Calu3 (cell line): ENCODE results near the gene F2RL3. TPM values are rescaled to one million over a fixed set of nuclear protein-coding genes. Genes with fewer than 3 reads are reported as not detected.

Experiments used
- BruUV-seq: library from RNA; stranded (reverse); fragments of 400-500 nt; replicated peaks from 2 replicates; lab custom pipeline; 2021; lab: Mats Ljungman, UMichigan
- CTCF ChIA-PET: fragments of 300-600 bp; sonication (Branson Sonifier 250); formaldehyde crosslinking; loops from one replicate; lab custom pipeline; 2022; ENCODE audit warnings: antibody characterized with exemption; lab: Charles Lee
- DNase-seq: peaks from one replicate; pipeline ENCODE4 v3.0.0; 2022
- H3K27ac Mint-ChIP-seq: one replicate; pipeline ENCODE4 v1.8.0; 2022; ENCODE audit warnings: mixed read lengths; ENCODE audit not compliant: unreplicated experiment
- H3K27me3 Mint-ChIP-seq: one replicate; pipeline ENCODE4 v1.8.0; 2022; ENCODE audit warnings: mixed read lengths; ENCODE audit not compliant: unreplicated experiment
- H3K36me3 Mint-ChIP-seq: one replicate; pipeline ENCODE4 v1.8.0; 2022; ENCODE audit warnings: mild to moderate bottlenecking, moderate library complexity, mixed read lengths; ENCODE audit not compliant: insufficient read depth, unreplicated experiment
- H3K4me1 Mint-ChIP-seq: one replicate; pipeline ENCODE4 v1.8.0; 2022; ENCODE audit warnings: mild to moderate bottlenecking, low read depth, mixed read lengths; ENCODE audit not compliant: unreplicated experiment
- H3K4me3 Mint-ChIP-seq: one replicate; pipeline ENCODE4 v1.8.0; 2022; ENCODE audit warnings: mild to moderate bottlenecking, low read depth, moderate library complexity, mixed read lengths; ENCODE audit not compliant: unreplicated experiment
- H3K9me3 Mint-ChIP-seq: one replicate; pipeline ENCODE4 v1.8.0; 2022; ENCODE audit warnings: low read depth, mixed read lengths; ENCODE audit not compliant: unreplicated experiment
- intact Hi-C: fragments of 100-400 bp; cut with micrococcal nuclease; formaldehyde crosslinking; loops from one replicate; pipeline ENCODE4 v1.10.0; 2022; ENCODE audit not compliant: unreplicated experiment
- total RNA-seq: library from RNA; stranded (reverse); gene quantifications from 2 replicates; pipeline ENCODE4 v1.2.3, GENCODE V29; 2022
- TF ChIP-seq, protein P1 (sequence below): fragments of 200-600 bp; IDR thresholded peaks from one replicate; pipeline ENCODE4 v1.8.0; 2022; ENCODE audit warnings: antibody characterized with exemption; ENCODE audit not compliant: unreplicated experiment

The F2RL3 gene
- total RNA-seq, 1 experiment from 2014 or later: not detected

GRCh38 chr19:16892436-16892835, 3.6 kb downstream of the F2RL3 start:
- H3K9me3 Mint-ChIP-seq: no peaks in the 10 kb centered on the region
- TF ChIP-seq, protein P1, sequence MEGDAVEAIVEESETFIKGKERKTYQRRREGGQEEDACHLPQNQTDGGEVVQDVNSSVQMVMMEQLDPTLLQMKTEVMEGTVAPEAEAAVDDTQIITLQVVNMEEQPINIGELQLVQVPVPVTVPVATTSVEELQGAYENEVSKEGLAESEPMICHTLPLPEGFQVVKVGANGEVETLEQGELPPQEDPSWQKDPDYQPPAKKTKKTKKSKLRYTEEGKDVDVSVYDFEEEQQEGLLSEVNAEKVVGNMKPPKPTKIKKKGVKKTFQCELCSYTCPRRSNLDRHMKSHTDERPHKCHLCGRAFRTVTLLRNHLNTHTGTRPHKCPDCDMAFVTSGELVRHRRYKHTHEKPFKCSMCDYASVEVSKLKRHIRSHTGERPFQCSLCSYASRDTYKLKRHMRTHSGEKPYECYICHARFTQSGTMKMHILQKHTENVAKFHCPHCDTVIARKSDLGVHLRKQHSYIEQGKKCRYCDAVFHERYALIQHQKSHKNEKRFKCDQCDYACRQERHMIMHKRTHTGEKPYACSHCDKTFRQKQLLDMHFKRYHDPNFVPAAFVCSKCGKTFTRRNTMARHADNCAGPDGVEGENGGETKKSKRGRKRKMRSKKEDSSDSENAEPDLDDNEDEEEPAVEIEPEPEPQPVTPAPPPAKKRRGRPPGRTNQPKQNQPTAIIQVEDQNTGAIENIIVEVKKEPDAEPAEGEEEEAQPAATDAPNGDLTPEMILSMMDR: no peak
- H3K27ac Mint-ChIP-seq: no peak overlapping the region
- peaks cover 11% of the 10 kb centered on the region for H3K27me3 Mint-ChIP-seq
- CTCF ChIA-PET: no interaction called here
- H3K4me1 Mint-ChIP-seq: no peaks in the 10 kb centered on the region
- no peaks in the 10 kb centered on the region for H3K36me3 Mint-ChIP-seq
- no peak for DNase-seq
- H3K4me3 Mint-ChIP-seq: no peak overlapping the region
- BruUV-seq: no TSS peak
- intact Hi-C loops: loop anchor here (10.0 kb wide), 1 partner anchor 178 kb away; the partner anchor contains the start of gene NWD1

GRCh38 chr19:16892868-16893685, 4.3 kb downstream of the F2RL3 start:
- BruUV-seq: no TSS peak
- TF ChIP-seq, protein P1: no peak
- CTCF ChIA-PET: no interaction called here
- Mint-ChIP-seq H3K4me3 (no peak overlapping the region), H3K4me1 (no peaks in the 10 kb centered on the region), H3K27me3 (peaks cover 11% of the 10 kb centered on the region), H3K27ac (no peak overlapping the region), H3K9me3 (no peaks in the 10 kb centered on the region), H3K36me3 (no peaks in the 10 kb centered on the region)
- no peak for DNase-seq
- intact Hi-C loops: loop anchor here (10.0 kb wide), 1 partner anchor 178 kb away; the partner anchor contains the start of gene NWD1

DNA sequence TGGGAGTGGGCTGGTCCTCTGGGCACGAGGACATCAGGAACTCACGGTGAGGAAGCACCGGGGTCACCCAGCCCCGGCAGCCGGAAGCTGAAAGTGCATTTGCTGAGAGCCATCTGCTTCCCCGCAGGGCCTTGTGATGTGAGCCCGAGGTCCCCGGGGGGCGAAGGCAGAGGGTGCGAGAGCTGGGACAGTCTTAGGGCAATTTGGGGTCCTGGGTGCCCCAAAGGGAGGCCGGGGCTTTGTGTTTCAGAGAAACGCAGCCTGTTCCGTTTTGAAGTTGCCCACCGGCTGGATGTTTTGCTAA, 4.8 kb downstream of the F2RL3 start:
- no peaks in the 10 kb centered on the region for H3K9me3 Mint-ChIP-seq
- intact Hi-C loops: loop anchor here (10.0 kb wide), 1 partner anchor 179 kb away; the partner anchor contains the start of gene NWD1
- H3K36me3 Mint-ChIP-seq: peaks cover 4% of the 10 kb centered on the region
- H3K4me3 Mint-ChIP-seq: no peak overlapping the region
- no peaks in the 10 kb centered on the region for H3K4me1 Mint-ChIP-seq
- DNase-seq: no peak
- BruUV-seq: no TSS peak
- TF ChIP-seq, protein P1: no peak
- CTCF ChIA-PET: no interaction called here
- H3K27ac Mint-ChIP-seq: no peak overlapping the region
- peaks cover 11% of the 10 kb centered on the region for H3K27me3 Mint-ChIP-seq

GRCh38 chr19:16894080-16894479, 5.3 kb downstream of the F2RL3 start:
- TF ChIP-seq, protein P1: no peak
- CTCF ChIA-PET: no interaction called here
- H3K27me3 Mint-ChIP-seq: peaks cover 11% of the 10 kb centered on the region
- H3K4me3 Mint-ChIP-seq: no peak overlapping the region
- no TSS peak for BruUV-seq
- no peaks in the 10 kb centered on the region for H3K9me3 Mint-ChIP-seq
- no peaks in the 10 kb centered on the region for H3K4me1 Mint-ChIP-seq
- intact Hi-C loops: loop anchor here (10.0 kb wide), 1 partner anchor 179 kb away; the partner anchor contains the start of gene NWD1
- H3K27ac Mint-ChIP-seq: no peak overlapping the region
- H3K36me3 Mint-ChIP-seq: peaks cover 6% of the 10 kb centered on the region
- DNase-seq: no peak
